Hepatocyte (in vitro differentiated cells): Measurements from ENCODE around the gene CD200.

ENCODE experiments used
- CTCF ChIP-seq: fragments of 200-600 bp; sonication (generic); IDR thresholded peaks from 2 replicates; pipeline ENCODE4 v1.5.1; 2016; ENCODE audit warnings: antibody characterized with exemption, mild to moderate bottlenecking; ENCODE audit not compliant: poor library complexity
- EZH2 ChIP-seq: fragments of 200-600 bp; sonication (generic); IDR thresholded peaks from 2 replicates; pipeline ENCODE4 v1.6.1; 2016; ENCODE audit warnings: antibody characterized with exemption, mild to moderate bottlenecking, borderline replicate concordance

DNA sequence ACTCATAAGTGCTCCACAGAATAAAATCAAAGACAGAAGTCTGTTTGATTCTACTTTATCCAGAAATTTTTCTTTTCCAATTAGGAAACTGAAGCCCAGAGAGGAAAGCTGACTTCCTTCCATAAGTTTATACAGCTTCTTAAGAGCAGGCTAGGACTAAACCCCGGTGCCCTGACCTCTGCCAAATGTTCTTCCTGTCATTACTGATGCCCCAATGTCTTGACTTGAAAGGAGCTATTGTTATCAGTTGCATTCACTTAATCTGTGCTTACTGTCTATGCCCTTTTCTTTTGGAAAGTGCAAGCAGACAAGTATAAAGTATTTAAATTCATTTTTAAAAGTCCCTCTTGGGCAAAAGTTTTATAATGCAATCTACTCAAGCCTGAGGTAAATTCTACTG, 18.1 kb downstream of the CD200 start:
- TF ChIP-seq CTCF, result no peak
- no peak for TF ChIP-seq EZH2
